Uterus (tissue), 4 donors: Measurements from ENCODE around the gene MED26. TPM values are rescaled to one million over a fixed set of nuclear protein-coding genes. Genes with fewer than 3 reads are reported as not detected.
"Not testable (repeated sequence)": the region's sequence is repeated elsewhere in the genome, so short reads cannot be mapped to it uniquely, and the experiment has no call there.

Experiments used
- DNase-seq, 2 donors: peaks; one replicate each; pipeline ENCODE4 v3.0.0-alpha.2; 2019 to 2020
- H3K27ac ChIP-seq, 2 donors: fragments of 200-600 bp; sonication (generic); 1 replicate in 1 of 2; 2 replicates in 1 of 2; pipeline ENCODE4 v1.5.1; 2016 to 2018
- H3K27me3 ChIP-seq, 2 donors: fragments of 200-600 bp; sonication (generic); one replicate each; pipeline ENCODE4 v1.5.1; 2018 to 2019; ENCODE audit warnings: control low read depth in 1 of 2
- H3K36me3 ChIP-seq, 2 donors: fragments of 200-600 bp; sonication (generic); one replicate each; pipeline ENCODE4 v1.5.1; 2019; ENCODE audit warnings: control low read depth in 1 of 2
- H3K4me1 ChIP-seq, 2 donors: fragments of 200-600 bp; sonication (generic); one replicate each; pipeline ENCODE4 v1.5.1; 2018 to 2019; ENCODE audit warnings: control low read depth in 1 of 2
- H3K4me3 ChIP-seq, 2 donors: fragments of 200-600 bp; sonication (generic); 1 replicate in 1 of 2; 2 replicates in 1 of 2; pipeline ENCODE4 v1.5.1; 2018 to 2019; ENCODE audit warnings: mild to moderate bottlenecking in 1 of 2
- H3K9me3 ChIP-seq, 2 donors: fragments of 200-600 bp; sonication (generic); one replicate each; pipeline ENCODE4 v1.5.1; 2019; ENCODE audit warnings: control low read depth in 1 of 2
- POLR2A ChIP-seq, 2 donors: fragments of 450-650 bp; IDR thresholded peaks; one replicate each; pipeline ENCODE4 v1.6.1; 2016; ENCODE audit warnings: antibody characterized with exemption in 2 of 2, mild to moderate bottlenecking in 1 of 2, moderate library complexity in 1 of 2
- intact Hi-C: fragments of 100-400 bp; cut with DNase I; formaldehyde crosslinking; loops from one replicate; pipeline ENCODE4 v1.15.1; 2023; ENCODE audit warnings: low total_unique reads
- total RNA-seq, 4 donors: library from RNA; depleted of rRNA in 3 of 4; stranded (reverse); fragments of >200 nt in 3 of 4; gene quantifications; one replicate each; pipeline versions ENCODE4 v1.1.0 to v1.2.4, GENCODE V29; 2014 to 2023
- TF ChIP-seq, protein P1 (sequence below), 4 experiments: fragments of 200-600 bp in 2 of 4; fragments of 450-650 bp in 2 of 4; sonication (generic) in 2 of 4; IDR thresholded peaks; one replicate each; pipeline ENCODE4 v1.5.1; 2016 to 2019; ENCODE audit warnings: antibody characterized with exemption in 4 of 4, mild to moderate bottlenecking in 2 of 4, moderate library complexity in 1 of 4
- donor health status: DM: yes; HTN: yes; CAD: no.

MED26 gene
- total RNA-seq, 4 donors from 2014 or later: 1.5 to 13.5 (median 3.6) TPM

DNA sequence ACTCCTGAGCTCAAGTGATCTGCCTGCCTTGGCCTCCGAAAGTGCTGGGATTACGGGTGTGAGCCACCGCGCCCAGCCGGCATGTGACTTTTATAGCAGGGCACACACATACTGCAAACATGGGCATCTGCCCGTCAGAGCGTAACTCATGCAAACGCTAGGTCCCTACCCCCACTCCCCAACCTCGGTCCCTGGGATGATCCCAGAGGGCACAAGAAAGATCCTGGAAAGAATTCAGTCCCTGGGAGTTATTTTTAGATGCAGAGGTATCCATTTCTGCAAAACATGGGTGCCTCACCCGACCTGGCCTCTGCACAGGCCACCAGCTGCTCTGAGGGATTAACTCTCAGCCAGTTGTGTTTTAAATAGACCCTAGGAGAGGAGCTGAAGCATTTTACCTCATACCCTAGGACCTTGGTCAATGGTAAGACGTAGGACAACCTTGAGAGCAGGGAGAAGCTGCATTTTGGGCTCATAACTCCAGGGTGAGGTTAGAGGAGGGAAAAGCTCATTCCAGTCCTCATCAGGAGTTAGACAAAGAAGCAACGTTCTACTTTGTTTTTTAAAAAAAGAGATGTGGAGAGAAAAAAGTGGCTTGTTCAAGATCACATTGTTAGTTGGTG is 43.8 kb upstream of the MED26 start:
- DNase-seq: no peak
- intact Hi-C loops: no loop called here
- Histone ChIP-seq H3K4me3 (no peak overlapping the region), H3K27ac (no peak overlapping the region), H3K27me3 (no peaks in the 10 kb centered on the region), H3K9me3 (no peaks in the 10 kb centered on the region), H3K4me1 (no peaks in the 10 kb centered on the region), H3K36me3 (no peaks in the 10 kb centered on the region)
- TF ChIP-seq, protein P1, sequence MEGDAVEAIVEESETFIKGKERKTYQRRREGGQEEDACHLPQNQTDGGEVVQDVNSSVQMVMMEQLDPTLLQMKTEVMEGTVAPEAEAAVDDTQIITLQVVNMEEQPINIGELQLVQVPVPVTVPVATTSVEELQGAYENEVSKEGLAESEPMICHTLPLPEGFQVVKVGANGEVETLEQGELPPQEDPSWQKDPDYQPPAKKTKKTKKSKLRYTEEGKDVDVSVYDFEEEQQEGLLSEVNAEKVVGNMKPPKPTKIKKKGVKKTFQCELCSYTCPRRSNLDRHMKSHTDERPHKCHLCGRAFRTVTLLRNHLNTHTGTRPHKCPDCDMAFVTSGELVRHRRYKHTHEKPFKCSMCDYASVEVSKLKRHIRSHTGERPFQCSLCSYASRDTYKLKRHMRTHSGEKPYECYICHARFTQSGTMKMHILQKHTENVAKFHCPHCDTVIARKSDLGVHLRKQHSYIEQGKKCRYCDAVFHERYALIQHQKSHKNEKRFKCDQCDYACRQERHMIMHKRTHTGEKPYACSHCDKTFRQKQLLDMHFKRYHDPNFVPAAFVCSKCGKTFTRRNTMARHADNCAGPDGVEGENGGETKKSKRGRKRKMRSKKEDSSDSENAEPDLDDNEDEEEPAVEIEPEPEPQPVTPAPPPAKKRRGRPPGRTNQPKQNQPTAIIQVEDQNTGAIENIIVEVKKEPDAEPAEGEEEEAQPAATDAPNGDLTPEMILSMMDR (IDR thresholded peaks at IDR 0.05): no peak
- no peak for TF ChIP-seq POLR2A (IDR thresholded peaks at IDR 0.05)

DNA sequence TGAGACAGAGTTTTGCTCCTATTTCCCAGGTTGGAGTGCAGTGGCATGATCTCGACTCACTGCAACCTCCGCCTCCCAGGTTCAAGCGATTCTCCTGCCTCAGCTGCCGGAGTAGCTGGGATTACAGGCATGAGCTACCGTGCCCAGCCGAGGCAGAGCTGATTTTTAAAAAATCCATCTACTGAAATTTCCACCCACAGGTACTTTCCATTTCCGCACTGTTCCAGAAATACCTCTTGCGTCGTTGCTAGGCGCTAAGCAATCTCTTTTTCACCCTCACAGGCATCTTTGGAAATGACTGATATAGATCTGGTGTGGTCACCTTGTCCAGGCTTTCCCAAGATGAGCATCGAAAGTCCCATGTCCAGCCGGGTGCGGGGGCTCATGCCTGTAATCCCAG is 42.3 kb upstream of the MED26 start:
- Histone ChIP-seq H3K27me3 (no peaks in the 10 kb centered on the region), H3K27ac (no peak overlapping the region), H3K9me3 (no peaks in the 10 kb centered on the region), H3K36me3 (no peaks in the 10 kb centered on the region), H3K4me1 (no peaks in the 10 kb centered on the region), H3K4me3 (no peak overlapping the region)
- DNase-seq: no peak
- TF ChIP-seq, protein P1 (IDR thresholded peaks at IDR 0.05): no peak
- no peak for TF ChIP-seq POLR2A (IDR thresholded peaks at IDR 0.05)
- intact Hi-C loops: no loop called here

DNA sequence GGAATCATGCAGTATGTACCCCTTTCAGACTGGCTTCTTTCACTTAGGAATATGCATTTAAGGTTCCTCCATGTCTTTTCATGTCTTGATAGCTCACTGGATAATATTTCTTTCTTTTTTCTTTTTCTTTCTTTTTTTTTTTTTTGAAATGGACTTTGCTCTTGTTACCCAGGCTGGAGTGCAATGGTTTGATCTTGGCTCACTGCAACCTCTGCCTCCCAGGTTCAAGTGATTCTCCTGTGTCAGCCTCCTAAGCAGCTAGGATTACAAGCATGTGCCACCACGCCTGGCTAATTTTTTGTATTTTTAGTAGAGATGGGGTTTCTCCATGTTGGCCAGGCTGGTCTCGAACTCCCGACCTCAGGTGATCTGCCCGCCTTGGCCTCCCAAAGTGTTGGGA is 40.7 kb upstream of the MED26 start:
- H3K9me3 ChIP-seq, H3K36me3 ChIP-seq, H3K27ac ChIP-seq, H3K4me1 ChIP-seq, H3K4me3 ChIP-seq, intact Hi-C loops, DNase-seq, H3K27me3 ChIP-seq: not testable (repeated sequence)

DNA sequence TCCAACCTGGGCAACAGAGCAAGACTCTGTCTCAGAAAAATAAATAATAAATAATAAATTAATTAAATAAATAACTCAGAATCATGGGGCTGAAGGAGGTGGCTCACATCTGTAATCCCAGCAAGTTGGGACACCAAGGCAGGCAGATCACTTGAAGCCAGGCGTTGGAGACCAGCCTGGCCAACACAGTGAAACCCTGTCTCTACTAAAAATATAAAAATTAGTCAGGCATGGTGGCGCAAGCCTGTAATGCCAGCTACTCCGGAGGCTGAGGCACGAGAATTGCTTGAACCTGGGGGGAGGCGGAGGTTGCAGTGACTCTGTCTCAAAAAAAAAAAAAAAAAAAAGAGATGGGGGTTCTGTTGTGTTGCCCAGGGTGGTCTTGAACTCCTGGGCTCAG is 40.2 kb upstream of the MED26 start:
- no peak overlapping the region for H3K4me3 ChIP-seq
- no peaks in the 10 kb centered on the region for H3K9me3 ChIP-seq
- intact Hi-C loops: no loop called here
- no peak overlapping the region for H3K27ac ChIP-seq
- no peaks in the 10 kb centered on the region for H3K27me3 ChIP-seq
- H3K36me3 ChIP-seq: no peaks in the 10 kb centered on the region
- TF ChIP-seq, protein P1 (IDR thresholded peaks at IDR 0.05): no peak
- TF ChIP-seq POLR2A (IDR thresholded peaks at IDR 0.05): no peak
- DNase-seq: no peak
- H3K4me1 ChIP-seq: no peaks in the 10 kb centered on the region

DNA sequence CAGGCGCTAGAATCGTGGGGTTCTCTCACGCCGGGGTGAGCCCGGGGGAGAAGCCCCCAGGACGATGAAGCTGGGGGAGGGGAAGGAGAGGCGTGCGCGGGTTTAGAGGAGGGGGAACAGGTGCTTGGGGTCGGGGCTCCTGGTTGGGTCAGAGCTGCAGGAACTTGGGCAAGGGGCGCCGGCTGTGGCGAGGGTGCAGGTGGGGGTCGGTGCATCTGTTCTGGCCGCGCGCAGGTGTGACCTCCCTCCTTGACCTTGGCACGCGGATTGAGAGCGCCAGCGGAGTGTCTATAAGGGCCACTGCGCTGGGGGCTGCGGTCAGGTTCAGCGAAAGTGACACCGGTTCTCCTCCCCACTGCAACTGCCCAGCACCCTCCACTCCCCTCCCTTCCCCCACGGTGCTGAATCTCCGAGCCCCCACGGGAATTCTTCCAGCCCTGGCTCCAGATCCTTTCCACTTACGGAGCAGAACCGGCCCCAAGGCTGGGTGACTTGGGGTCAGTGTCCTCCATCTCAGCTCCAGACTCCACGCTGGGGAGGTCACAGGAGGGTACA is 33.6 kb upstream of the MED26 start:
- H3K27ac ChIP-seq: peak overlapping the region; percentile 51 to 97
- TF ChIP-seq, protein P1 (IDR thresholded peaks at IDR 0.05): no peak
- no peak for TF ChIP-seq POLR2A (IDR thresholded peaks at IDR 0.05)
- H3K4me1 ChIP-seq: peaks cover 8 to 10% of the 10 kb centered on the region in 2 donors
- peak; percentile 37 to 40 for DNase-seq
- no peaks in the 10 kb centered on the region for H3K36me3 ChIP-seq
- no peaks in the 10 kb centered on the region for H3K27me3 ChIP-seq
- H3K9me3 ChIP-seq: no peaks in the 10 kb centered on the region
- intact Hi-C loops: no loop called here
- peak overlapping the region; percentile 66 to 88 for H3K4me3 ChIP-seq
